ENCODE data around the gene S100A12.

DNA sequence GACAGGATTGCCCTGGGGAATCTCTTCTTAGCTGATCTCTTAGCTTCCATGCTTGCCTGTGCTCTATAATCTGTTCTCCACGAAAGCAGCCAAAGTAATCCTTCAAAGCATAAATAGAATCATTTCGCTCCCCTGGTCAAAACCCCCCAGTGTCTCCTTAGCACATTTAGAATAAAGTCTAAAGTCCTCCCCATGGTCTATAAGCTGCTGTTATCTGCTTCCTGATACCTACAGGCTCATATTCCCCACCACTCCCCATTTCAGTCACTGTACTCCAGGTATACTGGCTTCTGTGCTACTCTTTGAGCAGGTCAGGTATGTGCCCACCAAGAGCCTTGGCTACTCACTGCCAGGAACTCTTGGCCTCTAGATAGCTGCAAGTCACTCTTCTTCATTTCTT is 2.9 kb downstream of the S100A12 start:
- TF ChIP-seq ZNF274 (IDR thresholded peaks at IDR 0.05; ENCODE audit: low read depth, low read length) (no peak), YY1 (IDR thresholded peaks at IDR 0.05; ENCODE audit: insufficient read depth, insufficient read length) (no peak), SUZ12 (IDR thresholded peaks at IDR 0.05; ENCODE audit: extremely low read depth, insufficient read depth, insufficient read length) (no peak)
